Stimulated activated naive CD4-positive, alpha-beta T cell treated with Interleukin-2 at 50 U/mL for 16 hours (primary cell): ENCODE data around the gene THEMIS.
"Not testable (repeated sequence)": the region's sequence is repeated elsewhere in the genome, so short reads cannot be mapped to it uniquely, and the experiment has no call there.

Experiments
- DNase-seq: peaks from one replicate; lab custom pipeline; 2025; lab: John Stamatoyannopoulos, UW

Gene THEMIS

DNA sequence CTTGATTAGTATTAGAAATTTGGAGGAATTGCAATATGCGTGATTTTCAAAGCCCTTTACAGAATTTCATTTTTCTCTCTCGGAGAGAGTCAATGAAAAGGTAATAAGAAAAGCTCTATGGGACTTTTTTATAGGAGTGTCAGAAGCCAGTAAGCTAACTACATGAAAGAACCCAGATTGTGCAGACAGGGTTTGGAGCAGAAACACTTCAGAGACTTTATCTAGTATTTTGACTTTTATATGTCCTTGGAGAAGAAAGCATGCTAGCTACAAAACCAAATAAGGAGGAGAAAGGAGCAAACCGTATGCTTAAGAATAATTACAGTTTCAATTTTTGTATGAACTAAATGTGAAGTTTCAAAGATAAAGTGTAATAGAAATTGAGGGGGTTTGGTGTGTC is 182.2 kb downstream of the THEMIS start:
- DNase-seq: no peak

DNA sequence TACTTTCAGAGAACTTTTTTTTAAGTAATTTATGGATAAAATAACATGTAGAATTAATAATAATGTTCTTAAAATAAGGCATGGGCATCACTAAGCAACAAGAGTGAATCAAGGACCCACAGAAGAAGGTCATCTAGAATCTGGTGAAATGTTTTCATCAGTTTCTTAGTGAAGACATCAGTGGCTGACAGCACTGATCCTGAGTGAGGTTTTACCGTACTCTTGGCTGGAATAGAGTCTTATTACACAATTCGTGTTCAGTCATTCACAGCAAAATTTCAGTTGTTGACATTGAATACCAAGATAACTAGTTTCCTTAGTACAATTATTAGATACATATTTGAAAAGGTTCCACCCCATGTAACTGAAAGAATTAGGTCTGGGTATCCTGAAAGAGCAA is 183.5 kb downstream of the THEMIS start:
- no peak for DNase-seq

DNA sequence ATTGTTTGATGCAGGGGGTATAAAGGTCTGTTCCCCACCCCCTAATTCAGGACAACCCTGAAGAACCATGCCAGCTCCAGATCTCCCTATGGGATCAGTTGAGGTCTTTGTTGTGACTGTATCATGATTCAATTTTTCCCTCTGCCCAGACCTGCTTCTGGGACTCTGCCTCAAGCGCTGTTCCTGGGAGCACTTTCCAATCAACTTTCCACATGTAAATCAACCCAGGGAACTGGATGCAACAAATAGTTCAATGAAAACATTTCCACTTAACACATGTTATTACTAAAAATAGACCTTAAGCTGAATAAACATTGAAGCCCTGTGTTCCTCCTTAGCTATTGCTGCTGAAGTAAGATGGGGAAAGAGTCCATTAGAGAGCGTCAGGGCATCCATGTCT is 184.4 kb downstream of the THEMIS start:
- DNase-seq: no peak

DNA sequence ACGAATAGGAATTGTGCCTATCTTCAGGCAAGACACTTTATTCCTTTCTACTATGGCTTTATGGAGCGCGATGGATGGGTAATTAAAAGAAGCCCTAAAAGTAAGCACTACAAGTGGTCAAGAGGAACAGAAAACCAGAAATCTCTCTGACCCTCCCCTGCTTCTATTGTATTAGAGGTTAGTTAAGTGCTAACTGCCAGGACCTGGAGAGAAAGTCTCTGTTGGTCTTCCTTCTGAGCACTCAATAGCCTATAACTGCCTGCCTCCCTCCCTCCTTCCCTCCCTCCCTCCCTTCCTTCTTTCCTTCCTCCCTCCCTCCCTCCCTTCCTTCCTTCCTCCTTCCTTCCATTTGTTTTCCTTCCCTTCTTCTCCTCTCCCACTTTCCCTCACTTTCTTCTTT is 190.2 kb downstream of the THEMIS start:
- no peak for DNase-seq

DNA sequence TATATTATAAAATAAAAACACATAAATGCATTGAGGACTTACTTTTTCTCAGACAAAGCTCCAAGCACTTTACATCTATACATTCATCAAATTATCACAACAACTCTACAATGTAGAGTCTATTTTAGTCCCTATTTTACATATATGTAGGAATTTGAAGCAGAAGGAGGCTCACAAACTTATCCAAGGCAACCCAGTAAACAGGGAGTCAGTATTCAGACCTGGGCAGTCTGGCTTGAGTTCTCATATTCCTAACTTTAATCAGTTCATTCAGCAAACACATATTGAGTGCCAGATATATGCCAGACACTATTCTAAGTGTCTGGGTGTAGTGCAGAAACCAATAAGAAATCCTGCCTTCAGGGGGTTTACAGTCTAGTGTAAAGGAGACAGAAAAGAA is 194.6 kb downstream of the THEMIS start:
- no peak for DNase-seq

DNA sequence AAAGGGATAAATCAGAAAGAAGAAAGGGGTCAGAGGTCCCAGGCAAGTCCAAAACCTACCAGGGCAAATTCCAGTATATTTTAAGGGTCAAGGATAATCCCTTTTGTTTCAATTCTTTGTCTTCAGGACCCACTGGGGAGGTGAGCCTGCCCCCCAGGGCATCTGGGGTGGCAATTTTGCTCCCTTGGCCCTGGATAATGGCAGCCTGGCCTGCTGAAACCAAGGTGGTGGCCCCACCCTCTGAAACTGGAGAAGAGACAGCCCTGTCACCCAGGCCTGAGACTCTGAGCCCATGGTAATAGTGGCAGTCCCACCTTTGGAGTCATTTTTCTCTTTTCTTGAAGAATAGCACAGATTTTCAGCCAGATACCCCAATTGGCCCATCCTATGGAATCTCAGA is 205.8 kb downstream of the THEMIS start:
- no peak for DNase-seq

DNA sequence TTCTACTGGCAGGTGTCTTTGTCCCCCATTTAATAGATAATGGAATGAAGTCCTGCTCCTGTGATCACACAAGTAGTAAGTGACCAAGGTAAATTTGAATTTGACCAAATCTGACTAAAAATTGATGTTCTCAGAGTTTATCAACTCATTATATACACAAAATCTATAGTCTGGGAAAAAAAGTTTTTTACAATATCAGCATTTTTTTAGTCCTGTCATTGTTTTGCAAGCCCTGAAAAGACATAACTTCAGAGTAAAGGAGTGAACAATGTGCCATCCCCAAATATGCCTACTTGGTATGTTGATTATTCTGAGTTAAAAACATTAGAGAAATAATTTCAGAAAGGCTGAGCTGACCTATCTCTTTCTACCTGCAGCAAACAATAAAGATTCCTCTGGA is 209.7 kb downstream of the THEMIS start:
- no peak for DNase-seq

DNA sequence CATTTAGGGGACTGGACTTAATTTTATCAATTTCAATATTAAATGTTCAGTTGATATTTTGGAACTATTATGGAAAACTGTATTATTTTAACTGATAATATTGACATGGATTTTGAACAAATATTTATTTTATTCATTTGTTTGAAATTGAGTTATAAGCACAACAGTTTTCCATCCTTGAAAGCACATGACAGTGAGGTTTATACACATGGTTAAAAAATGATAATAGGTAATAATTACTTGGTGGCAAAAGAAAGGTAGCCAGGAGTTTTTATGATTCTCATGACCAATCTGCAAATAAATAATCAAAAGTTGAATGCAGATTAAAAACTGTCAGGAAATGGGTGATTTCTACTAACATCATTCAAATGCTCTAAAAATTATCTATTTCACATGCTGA is 210.3 kb downstream of the THEMIS start:
- no peak for DNase-seq

DNA sequence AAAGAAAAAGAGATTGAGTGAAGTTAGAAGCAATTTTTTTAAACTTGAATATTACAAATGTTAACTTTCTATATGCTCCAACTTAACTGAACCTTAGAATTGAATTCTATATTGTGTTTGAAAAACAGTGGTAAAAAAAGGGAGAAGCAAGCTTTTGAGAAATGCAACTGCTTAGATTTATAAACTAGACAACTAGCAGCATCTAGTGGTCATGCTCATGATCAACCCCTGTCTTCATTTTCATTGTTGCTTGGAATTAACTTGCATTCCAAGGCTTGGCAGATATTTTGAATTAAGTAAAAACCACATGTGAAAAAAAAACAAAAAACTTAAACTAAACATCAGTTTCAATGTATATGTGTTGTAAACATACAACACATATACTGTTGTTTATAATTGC is 210.8 kb downstream of the THEMIS start:
- DNase-seq: no peak

DNA sequence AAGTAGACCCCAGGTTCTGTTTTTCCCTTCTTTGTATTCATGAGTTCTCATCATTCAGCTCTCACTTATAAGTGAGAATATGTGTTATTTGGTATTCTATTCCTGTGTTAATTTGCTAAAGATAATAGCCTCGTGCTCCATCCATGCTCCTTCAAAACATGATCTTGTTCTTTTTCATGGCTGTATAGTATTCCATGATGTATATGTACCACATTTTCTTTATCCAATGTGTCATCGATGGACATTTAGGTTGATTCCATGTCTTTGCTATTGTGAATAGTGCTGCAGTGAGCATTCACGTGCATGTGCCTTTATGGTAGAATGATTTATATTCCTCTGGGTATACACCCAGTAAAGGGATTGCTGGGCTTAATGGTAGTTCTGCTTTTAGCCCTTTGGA is 213.4 kb downstream of the THEMIS start:
- not testable (repeated sequence) for DNase-seq

DNA sequence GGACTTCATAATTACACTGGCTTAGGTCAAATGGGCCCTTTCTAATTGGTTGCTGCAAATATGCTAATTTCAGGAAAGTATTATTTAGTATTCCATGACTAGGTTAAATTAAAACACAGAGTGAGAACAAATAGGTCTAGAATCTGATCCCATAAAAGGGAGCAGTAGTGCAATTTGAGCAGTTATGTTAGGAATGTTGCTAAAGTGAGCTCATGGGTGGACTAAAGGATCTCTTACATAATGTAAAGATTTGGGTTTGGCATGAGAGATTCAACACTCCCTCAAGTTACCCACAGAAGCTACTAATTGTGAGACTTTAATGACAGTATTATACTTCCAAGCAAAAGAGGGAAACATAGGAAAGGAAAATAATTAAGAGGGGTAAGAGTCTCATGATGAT is 214.8 kb downstream of the THEMIS start:
- no peak for DNase-seq

DNA sequence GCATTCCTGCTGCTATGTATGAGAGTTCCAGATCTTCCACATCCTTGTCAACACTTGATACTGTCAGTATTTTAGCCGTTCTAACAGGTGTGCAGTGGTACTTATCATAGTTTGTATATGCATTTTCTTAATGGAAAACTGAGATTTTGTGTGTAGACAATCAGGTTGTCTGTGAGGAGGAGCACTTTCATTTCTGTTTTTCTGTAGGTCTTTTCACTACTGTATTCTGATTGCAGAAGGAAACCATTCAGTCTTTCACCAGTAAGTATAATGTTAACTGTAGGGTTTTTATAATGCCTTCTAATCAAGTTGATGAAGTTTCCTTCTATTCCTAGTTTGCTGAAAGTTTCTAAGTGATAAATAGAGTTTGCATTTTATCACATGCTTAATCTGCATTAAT is 216.4 kb downstream of the THEMIS start:
- DNase-seq: no peak
